Pancreas (tissue), 10 donors: ENCODE results near the gene ZNF879. TPM values are rescaled to one million over a fixed set of nuclear protein-coding genes. Genes with fewer than 3 reads are reported as not detected.

Experiments used
- ATAC-seq, 4 donors: fragments of 200-7000 bp; cut with Tn5 transposase; one replicate each; pipeline versions ENCODE4 v1.8.0 to v1.9.1; 2020; ENCODE audit warnings: mild to moderate bottlenecking in 4 of 4, moderate library complexity in 4 of 4
- DNase-seq, 6 donors: peaks; one replicate each; pipeline ENCODE4 v3.0.0-alpha.2; 2020
- FAIRE-seq: peaks from 2 replicates; lab custom pipeline; 2012; peaks lifted over from hg19 to GRCh38; lab: Jason Lieb, UNC
- H3K27ac ChIP-seq, 4 donors: fragments of 200-600 bp; sonication (generic); 1 replicate in 3 of 4; 2 replicates in 1 of 4; pipeline versions ENCODE4 v1.5.0 to v1.8.0; 2020
- H3K27me3 ChIP-seq, 4 donors: fragments of 200-600 bp; one replicate each; pipeline ENCODE4 v1.8.0; 2021
- H3K36me3 ChIP-seq, 3 donors: fragments of 200-600 bp; sonication (generic) in 1 of 3; one replicate each; pipeline versions ENCODE4 v1.5.0 to v1.8.0; 2020 to 2021
- H3K4me1 ChIP-seq, 3 donors: fragments of 200-600 bp; one replicate each; pipeline ENCODE4 v1.8.0; 2021
- H3K4me3 ChIP-seq, 4 donors: fragments of 200-600 bp; sonication (generic) in 2 of 4; one replicate each; pipeline versions ENCODE4 v1.5.0 to v1.8.0; 2020 to 2021
- H3K9me3 ChIP-seq, 4 donors: fragments of 200-600 bp; one replicate each; pipeline ENCODE4 v1.8.0; 2021
- CTCF ChIP-seq, 4 donors: fragments of 200-600 bp; sonication (generic) in 3 of 4; IDR thresholded peaks; one replicate each; pipeline versions ENCODE4 v1.5.0 to v1.8.0; 2021; ENCODE audit warnings: antibody characterized with exemption in 4 of 4
- WGBS, 2 donors: extraction: QIAGEN DNeasy Blood & Tissue Kit; methylation state at CpG; one replicate each; pipeline ENCODE4 v1.1.7; 2013; 5-methylcytosine and 5-hydroxymethylcytosine counted together
- intact Hi-C, 3 donors: fragments of 100-400 bp; cut with DNase I; formaldehyde crosslinking; loops; one replicate each; pipeline versions ENCODE4 v1.11.1 to v1.14.2; 2022
- polyA plus RNA-seq, 2 donors: library from polyadenylated mRNA; stranded (reverse); fragments of 200-250 nt; gene quantifications; one replicate each; pipeline ENCODE4 v1.2.3, GENCODE V29; 2013
- total RNA-seq, 6 donors: library from RNA; stranded (reverse); fragmentation: NEBNext Ultra II Directional in 4 of 6; extraction: Animal tissue kit (Norgen Biotek cat#: 25700) in 4 of 6; gene quantifications; one replicate each; pipeline versions ENCODE4 v1.2.1 to v1.2.4, GENCODE V29; 2021 to 2023
- donor health status: healthy with polysubstance abuse.
- donor health status: DM: no; HTN: no; CAD: no; lungs with moderate emphysema.
- donor health status: DM: no; HTN: no; CAD: no.
- donor health status: control.
- donor health status: control.
- donor health status: Bipolar disorder and iron deficiency.
- donor health status: DM: yes; HTN: yes; CAD: no.
- donor health status: DM: no; HTN: no; CAD: no.
- donor health status: DM: no; HTN: no; CAD: no.
- donor health status: DM: yes; HTN: yes; CAD: no.

Gene ZNF879
- total and polyA plus RNA-seq, 8 donors = 1.5 to 2.9 (median 2.1) TPM

- no peak for ATAC-seq
- H3K27me3 ChIP-seq = peaks cover 0 to 4% (median 0%) of the 10 kb centered on the region in 4 donors
Observed at GRCh38 chr5:178993955-178994579, 29.5 kb upstream of the ZNF879 start.

GRCh38 chr5:178994580-178995340 lies 28.8 kb upstream of the ZNF879 start, which contains the start of gene GRM6:
GRM6 (minus strand) TSS chr5:178995320; CDS start chr5:178994944, 376 bp downstream.
- H3K36me3 ChIP-seq = no peaks in the 10 kb centered on the region
- intact Hi-C loops = no loop called here
- FAIRE-seq (no peak), ATAC-seq (no peak), DNase-seq (no peak)
- H3K4me1 ChIP-seq = no peaks in the 10 kb centered on the region
- TF ChIP-seq CTCF (IDR thresholded peaks at IDR 0.05) = no peak
- H3K27me3 ChIP-seq = peaks cover 0 to 4% (median 0%) of the 10 kb centered on the region in 4 donors
- no peaks in the 10 kb centered on the region for H3K9me3 ChIP-seq
- no peak within 1 kb of the TSS for H3K4me3 ChIP-seq
- WGBS, 2 donors = 2% methylated on average over 31 to 97 of the region's 97 CpGs
- no peak within 1 kb of the TSS for H3K27ac ChIP-seq

More at GRCh38 chr5:178993955-178994579, 29.5 kb upstream of the ZNF879 start:
- Histone ChIP-seq H3K9me3 (no peaks in the 10 kb centered on the region), H3K4me1 (no peaks in the 10 kb centered on the region), H3K27ac (no peak overlapping the region), H3K4me3 (no peak overlapping the region), H3K36me3 (no peaks in the 10 kb centered on the region)
- FAIRE-seq (no peak), DNase-seq (no peak)
- 17 to 19% methylated on average over 41 to 53 of the region's 53 CpGs for WGBS, 2 donors
- TF ChIP-seq CTCF (IDR thresholded peaks at IDR 0.05) = no peak
- intact Hi-C loops = no loop called here

- intact Hi-C loops = no loop called here
- Histone ChIP-seq H3K4me1 (no peaks in the 10 kb centered on the region), H3K36me3 (no peaks in the 10 kb centered on the region), H3K27me3 (peaks cover 0 to 4% (median 0%) of the 10 kb centered on the region in 4 donors), H3K9me3 (no peaks in the 10 kb centered on the region), H3K4me3 (no peak overlapping the region), H3K27ac (no peak overlapping the region)
- no peak for ATAC-seq
- DNase-seq = no peak
- WGBS, 2 donors = 8 to 12% methylated on average over 6 of the region's 6 CpGs
- FAIRE-seq = no peak
- TF ChIP-seq CTCF (IDR thresholded peaks at IDR 0.05) = no peak
Observed at GRCh38 chr5:178995341-178995690, 28.3 kb upstream of the ZNF879 start.

- 44 to 49% methylated on average over 11 of the region's 11 CpGs for WGBS, 2 donors
- DNase-seq = no peak
- Histone ChIP-seq H3K9me3 (no peaks in the 10 kb centered on the region), H3K27me3 (peaks cover 0 to 4% (median 0%) of the 10 kb centered on the region in 4 donors), H3K4me1 (no peaks in the 10 kb centered on the region), H3K27ac (no peak overlapping the region), H3K4me3 (no peak overlapping the region), H3K36me3 (no peaks in the 10 kb centered on the region)
- intact Hi-C loops = no loop called here
- TF ChIP-seq CTCF (IDR thresholded peaks at IDR 0.05) = no peak
- no peak for ATAC-seq
- no peak for FAIRE-seq
Observed at GRCh38 chr5:178996156-178996555, 27.4 kb upstream of the ZNF879 start.

GRCh38 chr5:178997191-178997590 lies 26.4 kb upstream of the ZNF879 start:
- Histone ChIP-seq H3K9me3 (no peaks in the 10 kb centered on the region), H3K4me3 (no peak overlapping the region), H3K36me3 (no peaks in the 10 kb centered on the region), H3K27me3 (peaks cover 0 to 4% (median 0%) of the 10 kb centered on the region in 4 donors), H3K4me1 (no peaks in the 10 kb centered on the region), H3K27ac (no peak overlapping the region)
- ATAC-seq (no peak), FAIRE-seq (no peak), DNase-seq (no peak)
- no peak for TF ChIP-seq CTCF (IDR thresholded peaks at IDR 0.05)
- WGBS, 2 donors = 53 to 57% methylated on average over 5 to 6 of the region's 6 CpGs
- intact Hi-C loops = no loop called here
